Mesothelial cell of epicardium (in vitro differentiated cells): ENCODE results near the gene RAPGEF1. TPM values are rescaled to one million over a fixed set of nuclear protein-coding genes. Genes with fewer than 3 reads are reported as not detected.

Source experiments
- DNase-seq, 2 experiments: peaks; one replicate each; pipeline ENCODE4 v3.0.0; 2021; ENCODE audit warnings: low spot score in 2 of 2; ENCODE audit not compliant: unreplicated experiment in 2 of 2
- H3K27ac Mint-ChIP-seq: 2 replicates; pipeline ENCODE4 v1.8.0; 2021; ENCODE audit warnings: mixed read lengths
- H3K27me3 Mint-ChIP-seq: 2 replicates; pipeline ENCODE4 v1.8.0; 2021; ENCODE audit warnings: low read depth, mixed read lengths
- H3K36me3 Mint-ChIP-seq: 2 replicates; pipeline ENCODE4 v1.8.0; 2021; ENCODE audit warnings: mixed read lengths
- H3K4me1 Mint-ChIP-seq: 2 replicates; pipeline ENCODE4 v1.8.0; 2021; ENCODE audit warnings: mixed read lengths
- H3K4me3 Mint-ChIP-seq: 2 replicates; pipeline ENCODE4 v1.8.0; 2021; ENCODE audit warnings: mild to moderate bottlenecking, moderate library complexity, mixed read lengths
- H3K9me3 Mint-ChIP-seq: 2 replicates; pipeline ENCODE4 v1.8.0; 2021; ENCODE audit warnings: mixed read lengths
- total RNA-seq: library from RNA; stranded (reverse); gene quantifications from 3 replicates; pipeline ENCODE4 v1.2.1, GENCODE V29; 2021
- TF ChIP-seq, protein P1 (sequence below): fragments of 200-600 bp; sonication (generic); IDR thresholded peaks from one replicate; pipeline ENCODE4 v1.5.0; 2021; ENCODE audit warnings: antibody characterized with exemption; ENCODE audit not compliant: unreplicated experiment

RAPGEF1 gene
- total RNA-seq, 1 donor from 2014 or later: 50.4 TPM

DNA sequence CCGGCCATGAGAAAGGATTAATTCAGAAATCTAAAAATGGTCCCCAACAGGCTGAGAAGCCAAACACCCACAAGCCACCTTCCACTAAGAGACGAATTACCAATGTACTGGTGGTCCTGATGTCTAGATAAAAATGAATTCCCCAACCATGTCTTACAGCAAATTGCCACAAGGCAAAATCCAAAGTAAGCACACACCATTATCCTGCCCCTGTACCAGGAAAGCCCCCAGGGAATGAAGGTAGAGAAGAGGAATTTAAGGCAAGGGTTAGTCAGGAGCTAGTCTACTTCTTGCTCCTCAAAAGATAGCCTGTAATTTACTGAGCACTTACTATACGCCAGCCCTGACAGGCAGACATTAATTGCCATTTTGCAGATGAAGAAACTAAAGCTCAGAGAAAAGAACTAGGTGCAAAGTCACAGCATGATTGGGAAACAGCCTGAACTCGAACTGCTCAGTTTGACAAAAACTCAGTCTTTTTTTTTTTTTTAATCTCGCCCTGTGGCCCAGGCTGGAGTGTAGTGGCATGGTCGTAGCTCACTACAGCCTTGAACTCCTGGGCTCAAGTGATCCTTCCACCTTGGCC lies 64.3 kb downstream of the RAPGEF1 start:
- TF ChIP-seq, protein P1, sequence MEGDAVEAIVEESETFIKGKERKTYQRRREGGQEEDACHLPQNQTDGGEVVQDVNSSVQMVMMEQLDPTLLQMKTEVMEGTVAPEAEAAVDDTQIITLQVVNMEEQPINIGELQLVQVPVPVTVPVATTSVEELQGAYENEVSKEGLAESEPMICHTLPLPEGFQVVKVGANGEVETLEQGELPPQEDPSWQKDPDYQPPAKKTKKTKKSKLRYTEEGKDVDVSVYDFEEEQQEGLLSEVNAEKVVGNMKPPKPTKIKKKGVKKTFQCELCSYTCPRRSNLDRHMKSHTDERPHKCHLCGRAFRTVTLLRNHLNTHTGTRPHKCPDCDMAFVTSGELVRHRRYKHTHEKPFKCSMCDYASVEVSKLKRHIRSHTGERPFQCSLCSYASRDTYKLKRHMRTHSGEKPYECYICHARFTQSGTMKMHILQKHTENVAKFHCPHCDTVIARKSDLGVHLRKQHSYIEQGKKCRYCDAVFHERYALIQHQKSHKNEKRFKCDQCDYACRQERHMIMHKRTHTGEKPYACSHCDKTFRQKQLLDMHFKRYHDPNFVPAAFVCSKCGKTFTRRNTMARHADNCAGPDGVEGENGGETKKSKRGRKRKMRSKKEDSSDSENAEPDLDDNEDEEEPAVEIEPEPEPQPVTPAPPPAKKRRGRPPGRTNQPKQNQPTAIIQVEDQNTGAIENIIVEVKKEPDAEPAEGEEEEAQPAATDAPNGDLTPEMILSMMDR: no peak
- no peak overlapping the region for H3K27ac Mint-ChIP-seq
- no peak overlapping the region for H3K4me3 Mint-ChIP-seq

DNA sequence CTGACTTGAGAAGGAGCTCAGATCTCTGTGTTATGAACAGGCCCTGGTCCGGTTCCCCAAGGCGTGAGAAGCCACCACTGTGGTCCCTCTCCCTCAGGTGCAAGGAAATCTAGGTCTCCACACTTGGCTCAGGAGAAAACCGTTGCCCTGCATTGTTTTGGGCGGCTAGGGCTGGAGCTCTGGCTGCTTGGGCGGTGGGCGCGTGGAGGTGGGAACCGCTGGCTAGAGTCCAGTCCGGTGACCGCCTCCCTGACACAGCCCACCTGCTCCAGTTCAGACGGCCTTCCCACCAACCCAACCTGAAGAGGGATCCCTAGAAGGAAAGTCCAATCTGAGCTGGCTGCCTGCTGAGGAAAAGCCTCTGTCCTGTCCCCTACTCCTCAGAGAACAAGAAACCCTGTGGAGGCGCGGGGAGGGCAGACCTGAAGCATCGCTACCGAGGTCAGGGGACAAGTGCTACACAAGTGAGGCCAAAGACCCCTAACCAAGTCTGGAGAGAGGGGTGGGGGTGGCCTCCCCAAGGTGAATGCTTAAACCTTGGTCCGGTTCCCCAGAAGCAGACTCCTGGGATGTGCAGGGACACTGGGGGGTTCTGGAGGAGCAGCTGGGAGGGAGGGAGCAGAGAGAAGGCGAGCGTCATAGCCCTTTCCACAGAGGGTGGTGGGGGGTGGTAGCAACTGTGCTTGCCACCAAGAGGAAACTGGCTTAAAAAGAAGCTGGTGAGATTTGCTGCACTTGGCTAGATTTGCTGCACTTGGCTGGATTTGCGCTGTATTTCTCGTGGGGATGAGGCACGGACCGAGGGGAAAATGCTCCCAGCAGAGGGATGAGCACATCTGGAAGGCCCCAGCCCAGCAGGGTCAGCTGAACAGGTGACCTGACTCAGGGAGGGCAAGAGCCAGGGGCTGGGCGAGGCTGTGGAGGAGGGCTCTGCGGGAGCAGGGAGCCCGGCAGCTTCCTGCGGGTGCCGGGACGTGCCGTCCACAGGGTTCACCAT lies 65.2 kb downstream of the RAPGEF1 start:
- H3K27ac Mint-ChIP-seq: peak overlapping the region; percentile 16
- no peaks in the 10 kb centered on the region for H3K36me3 Mint-ChIP-seq
- TF ChIP-seq, protein P1: no peak
- H3K4me1 Mint-ChIP-seq: peaks cover 58% of the 10 kb centered on the region
- H3K9me3 Mint-ChIP-seq: no peaks in the 10 kb centered on the region
- no peak for DNase-seq
- H3K4me3 Mint-ChIP-seq: no peak overlapping the region
- no peaks in the 10 kb centered on the region for H3K27me3 Mint-ChIP-seq

More for the DNA sequence above, 64.3 kb downstream of the RAPGEF1 start:
- peaks cover 51% of the 10 kb centered on the region for H3K4me1 Mint-ChIP-seq
- no peaks in the 10 kb centered on the region for H3K36me3 Mint-ChIP-seq
- H3K27me3 Mint-ChIP-seq: no peaks in the 10 kb centered on the region
- no peak for DNase-seq
- no peaks in the 10 kb centered on the region for H3K9me3 Mint-ChIP-seq

DNA sequence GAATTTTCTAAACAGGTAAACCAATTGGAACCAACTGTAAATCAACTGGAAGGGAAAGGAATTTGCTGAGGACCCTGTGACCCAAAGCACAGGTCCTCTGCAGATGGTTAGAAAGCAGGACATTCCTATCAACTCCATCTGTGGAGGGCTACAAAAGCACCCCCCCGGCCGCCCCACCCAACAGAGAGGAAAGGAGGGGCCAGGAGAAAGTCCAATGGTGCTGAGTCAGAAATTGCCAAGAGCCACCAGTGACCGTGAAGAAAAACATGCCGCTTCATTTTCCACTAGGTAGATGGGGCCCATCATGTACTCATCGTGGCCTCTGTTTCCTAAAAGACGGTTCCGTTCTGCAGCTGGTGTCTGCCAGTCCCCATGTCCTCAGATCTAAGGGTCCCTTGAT lies 66.3 kb downstream of the RAPGEF1 start:
- TF ChIP-seq, protein P1: no peak
- no peaks in the 10 kb centered on the region for H3K36me3 Mint-ChIP-seq
- peaks cover 58% of the 10 kb centered on the region for H3K4me1 Mint-ChIP-seq
- H3K4me3 Mint-ChIP-seq: no peak overlapping the region
- no peaks in the 10 kb centered on the region for H3K27me3 Mint-ChIP-seq
- no peaks in the 10 kb centered on the region for H3K9me3 Mint-ChIP-seq
- H3K27ac Mint-ChIP-seq: no peak overlapping the region
- no peak for DNase-seq

DNA sequence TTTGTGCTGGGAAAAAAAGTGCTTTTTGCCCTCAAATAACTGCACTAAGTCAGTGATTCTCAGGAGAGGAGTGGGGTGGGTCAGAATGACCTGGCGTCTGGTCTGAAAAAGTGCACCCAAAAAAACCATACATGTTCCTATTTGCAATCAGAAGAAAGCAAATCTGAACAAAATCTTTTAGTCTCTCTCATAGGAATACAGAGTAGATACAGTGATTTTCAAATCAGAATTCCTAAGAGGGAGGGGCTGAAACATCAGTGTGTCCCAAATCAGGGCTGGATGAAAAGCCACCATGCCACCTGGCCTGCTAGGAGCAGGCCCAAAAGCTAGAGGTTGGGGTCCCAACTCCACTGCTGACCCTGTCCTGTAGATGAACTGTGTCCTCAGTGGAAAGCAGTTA lies 66.8 kb downstream of the RAPGEF1 start:
- DNase-seq: no peak
- Mint-ChIP-seq H3K4me3 (no peak overlapping the region), H3K36me3 (no peaks in the 10 kb centered on the region), H3K9me3 (no peaks in the 10 kb centered on the region), H3K4me1 (peaks cover 57% of the 10 kb centered on the region), H3K27ac (no peak overlapping the region), H3K27me3 (no peaks in the 10 kb centered on the region)
- TF ChIP-seq, protein P1: no peak

DNA sequence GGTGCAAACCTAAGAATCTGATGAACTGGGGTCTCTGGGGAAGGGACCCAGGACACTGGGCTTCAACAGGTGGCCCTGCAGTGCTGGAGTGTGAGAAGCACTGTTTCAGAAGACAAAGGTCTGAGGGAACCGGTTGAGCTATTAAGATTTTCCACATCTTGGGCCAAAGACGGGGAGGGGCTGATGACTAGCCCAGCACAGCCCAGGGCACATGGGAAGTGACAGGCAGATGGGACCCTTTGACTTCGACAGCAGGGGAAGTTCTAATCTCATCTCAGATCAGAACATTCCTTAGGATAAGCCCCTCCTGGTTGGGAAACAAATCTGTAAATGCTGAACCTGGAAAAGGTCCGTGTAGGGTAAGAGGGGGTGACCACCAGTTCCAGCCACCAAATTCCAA lies 67.4 kb downstream of the RAPGEF1 start:
- DNase-seq: no peak
- Mint-ChIP-seq H3K4me1 (peaks cover 52% of the 10 kb centered on the region), H3K27me3 (no peaks in the 10 kb centered on the region), H3K36me3 (no peaks in the 10 kb centered on the region), H3K27ac (no peak overlapping the region), H3K4me3 (no peak overlapping the region), H3K9me3 (no peaks in the 10 kb centered on the region)
- TF ChIP-seq, protein P1: no peak
